Kidney (tissue), 22 donors: ENCODE data around the gene KIAA1143. TPM values are rescaled to one million over a fixed set of nuclear protein-coding genes. Genes with fewer than 3 reads are reported as not detected.

Experiments used
- DNase-seq, 5 donors: peaks; one replicate each; pipeline ENCODE4 v3.0.0-alpha.2; 2013 to 2020
- FAIRE-seq: peaks from 2 replicates; lab custom pipeline; 2012; peaks lifted over from hg19 to GRCh38; lab: Jason Lieb, UNC
- H3K27ac ChIP-seq, 2 donors: one replicate each; pipeline ENCODE4 v1.7.0; 2013; ENCODE audit warnings: low read depth in 2 of 2, low read length in 2 of 2, inconsistent platforms in 1 of 2
- H3K27me3 ChIP-seq: one replicate; pipeline ENCODE4 v1.7.1; 2013; ENCODE audit warnings: low read length, inconsistent platforms; ENCODE audit not compliant: control insufficient read depth, insufficient read depth
- H3K36me3 ChIP-seq, 3 donors: one replicate each; pipeline versions ENCODE4 v1.7.0 to v1.7.1; 2013; ENCODE audit warnings: low read length in 3 of 3, control low read depth in 1 of 3, inconsistent platforms in 1 of 3; ENCODE audit not compliant: insufficient read depth in 3 of 3, control insufficient read depth in 2 of 3
- H3K4me1 ChIP-seq, 3 donors: one replicate each; pipeline versions ENCODE4 v1.7.0 to v1.7.1; 2013; ENCODE audit warnings: low read length in 3 of 3, inconsistent platforms in 1 of 3, low read depth in 1 of 3; ENCODE audit not compliant: control insufficient read depth in 2 of 3, insufficient read depth in 2 of 3
- H3K4me3 ChIP-seq, 3 donors: one replicate each; pipeline versions ENCODE4 v1.7.0 to v1.8.1; 2013; ENCODE audit warnings: low read length in 3 of 3, control low read depth in 1 of 3, inconsistent platforms in 1 of 3
- H3K9ac ChIP-seq, 3 donors: one replicate each; pipeline versions ENCODE4 v1.7.0 to v1.7.1; 2013; ENCODE audit warnings: low read length in 3 of 3, control low read depth in 1 of 3, inconsistent platforms in 1 of 3
- H3K9me3 ChIP-seq, 3 donors: one replicate each; pipeline versions ENCODE4 v1.7.0 to v1.7.1; 2013; ENCODE audit warnings: low read length in 3 of 3, control low read depth in 1 of 3, inconsistent platforms in 1 of 3; ENCODE audit not compliant: control insufficient read depth in 2 of 3, insufficient read depth in 1 of 3
- CTCF ChIP-seq: IDR thresholded peaks from 3 replicates; pipeline ENCODE4 v1.5.1; 2012; ENCODE audit warnings: mild to moderate bottlenecking, moderate library complexity, borderline replicate concordance; ENCODE audit not compliant: insufficient read depth; ENCODE audit errors: extremely low read depth
- intact Hi-C: fragments of 100-400 bp; cut with DNase I; formaldehyde crosslinking; loops from one replicate; pipeline ENCODE4 v1.11.1; 2022
- long read RNA-seq, 10 donors: library from polyadenylated mRNA in 1 of 10; unstranded in 1 of 10; transcript quantifications; one replicate each; pipeline ENCODE4 v2.0.0 and lab custom pipeline, GENCODE V29; 2021 to 2026
- polyA plus RNA-seq: library from polyadenylated mRNA; stranded (reverse); fragments of 350-450 nt; fragmentation: Illumina TruSeq; extraction: RNeasy Lipid Tissue Mini Kit (QIAGEN cat#74804); gene quantifications from one replicate; pipeline ENCODE4 v1.2.3, GENCODE V29; 2014; ENCODE audit warnings: low read depth, low replicate concordance; ENCODE audit not compliant: insufficient read depth
- total RNA-seq: library from RNA; stranded (reverse); fragmentation: NEBNext Ultra II Directional; extraction: Animal tissue kit (Norgen Biotek cat#: 25700); gene quantifications from one replicate; pipeline ENCODE4 v1.2.1, GENCODE V29; 2021
- donor health status: control.
- donor health status: control.
- donor health status: control.
- donor health status: control.
- donor health status: control.
- donor health status: DM: yes; HTN: yes; CAD: no.
- donor health status: Normal renal cell carcinoma (clear cell type).

Gene KIAA1143
- 27.6 TPM for total RNA-seq
- 8.3 TPM for polyA plus RNA-seq
- long read RNA-seq, donor 1, full-length matches to known transcripts: 14 of 24 reads
- long read RNA-seq, donor 1, partial matches to known transcripts: 10 of 24 reads
- long read RNA-seq, donor 1, other reads (novel, unspliced or antisense): 0 of 24 reads
- long read RNA-seq, donor 2, full-length matches to known transcripts: 16 of 16 reads
- long read RNA-seq, donor 2, partial matches to known transcripts: 0 of 16 reads
- long read RNA-seq, donor 2, other reads (novel, unspliced or antisense): 0 of 16 reads
- long read RNA-seq, donor 3, full-length matches to known transcripts: 17 of 17 reads
- long read RNA-seq, donor 3, partial matches to known transcripts: 0 of 17 reads
- long read RNA-seq, donor 3, other reads (novel, unspliced or antisense): 0 of 17 reads
- long read RNA-seq, donor 4, full-length matches to known transcripts: 7 of 7 reads
- long read RNA-seq, donor 4, partial matches to known transcripts: 0 of 7 reads
- long read RNA-seq, donor 4, other reads (novel, unspliced or antisense): 0 of 7 reads
- long read RNA-seq, donor 5: 0 reads
- long read RNA-seq, donor 6, full-length matches to known transcripts: 28 of 34 reads
- long read RNA-seq, donor 6, partial matches to known transcripts: 6 of 34 reads
- long read RNA-seq, donor 6, other reads (novel, unspliced or antisense): 0 of 34 reads
- long read RNA-seq, donor 7, full-length matches to known transcripts: 13 of 17 reads
- long read RNA-seq, donor 7, partial matches to known transcripts: 0 of 17 reads
- long read RNA-seq, donor 7, other reads (novel, unspliced or antisense): 4 of 17 reads
- long read RNA-seq, donor 8, full-length matches to known transcripts: 14 of 14 reads
- long read RNA-seq, donor 8, partial matches to known transcripts: 0 of 14 reads
- long read RNA-seq, donor 8, other reads (novel, unspliced or antisense): 0 of 14 reads
- long read RNA-seq, donor 9, full-length matches to known transcripts: 11 of 11 reads
- long read RNA-seq, donor 9, partial matches to known transcripts: 0 of 11 reads
- long read RNA-seq, donor 9, other reads (novel, unspliced or antisense): 0 of 11 reads
- long read RNA-seq, donor 10, full-length matches to known transcripts: 21 of 21 reads
- long read RNA-seq, donor 10, partial matches to known transcripts: 0 of 21 reads
- long read RNA-seq, donor 10, other reads (novel, unspliced or antisense): 0 of 21 reads

GRCh38 chr3:44761424-44762169, at the start of gene KIAA1143, which contains the start of gene KIF15:
Gene KIAA1143 (minus strand): TSS chr3:44761619. CDS start chr3:44761602, 17 bp downstream.
Gene KIF15 (plus strand): TSS chr3:44761794. CDS start chr3:44761866, 72 bp downstream.
- H3K4me3 ChIP-seq: peak within 1 kb of the TSS; percentile 66 to 100 (median 87)
- peaks cover 0 to 8% (median 2%) of the 10 kb centered on the region in 3 donors for H3K36me3 ChIP-seq
- peak; percentile 96 to 98 (median 98) for DNase-seq
- no peaks in the 10 kb centered on the region for H3K27me3 ChIP-seq
- intact Hi-C loops: no loop called here
- FAIRE-seq: no peak
- H3K9ac ChIP-seq: peak within 1 kb of the TSS; percentile 62 to 91 (median 80)
- H3K27ac ChIP-seq: peak within 1 kb of the TSS in 1 of 2 donors; percentile 20
- peaks cover 0 to 7% (median 3%) of the 10 kb centered on the region in 3 donors for H3K9me3 ChIP-seq
- TF ChIP-seq CTCF: no peak
- peaks cover 0 to 4% (median 0%) of the 10 kb centered on the region in 3 donors for H3K4me1 ChIP-seq

GRCh38 chr3:44805960-44806359, 44.5 kb upstream of the KIAA1143 start:
- no peak for FAIRE-seq

More at GRCh38 chr3:44805960-44806359, 44.5 kb upstream of the KIAA1143 start:
- H3K4me3 ChIP-seq: no peak overlapping the region
- H3K4me1 ChIP-seq: no peaks in the 10 kb centered on the region
- no peaks in the 10 kb centered on the region for H3K9me3 ChIP-seq
- no peaks in the 10 kb centered on the region for H3K27me3 ChIP-seq
- H3K27ac ChIP-seq: no peak overlapping the region
- no peak for DNase-seq
- intact Hi-C loops: no loop called here
- no peaks in the 10 kb centered on the region for H3K36me3 ChIP-seq
- TF ChIP-seq CTCF: no peak
- H3K9ac ChIP-seq: no peak overlapping the region
